HG03108 (cell line): Measurements from ENCODE around the gene TSPAN5.

Source experiments
- ATAC-seq: cut with Tn5 transposase; IDR thresholded peaks from one replicate; pipeline ENCODE4 v1.9.1; 2021; ENCODE audit warnings: moderate library complexity; ENCODE audit not compliant: unreplicated experiment

Gene TSPAN5

DNA sequence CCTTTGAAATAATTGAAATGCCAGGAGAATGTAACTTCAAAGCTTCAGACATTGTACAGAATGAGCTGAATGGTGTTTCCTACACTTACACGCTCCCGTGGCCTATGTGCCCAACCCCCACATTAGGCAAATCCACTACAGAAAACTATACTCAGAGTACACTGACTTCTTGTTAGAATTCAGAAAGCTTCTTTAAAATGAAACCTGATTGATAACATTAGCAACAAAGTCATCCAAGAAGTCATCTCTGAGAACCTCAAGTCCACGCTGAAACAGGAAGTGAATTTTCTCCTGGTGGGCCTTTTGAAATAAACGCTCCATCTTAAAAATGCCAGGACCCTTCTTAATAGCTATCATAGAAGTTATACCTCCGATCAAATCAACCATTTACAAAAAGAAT lies 136.3 kb downstream of the TSPAN5 start:
- ATAC-seq = no peak

DNA sequence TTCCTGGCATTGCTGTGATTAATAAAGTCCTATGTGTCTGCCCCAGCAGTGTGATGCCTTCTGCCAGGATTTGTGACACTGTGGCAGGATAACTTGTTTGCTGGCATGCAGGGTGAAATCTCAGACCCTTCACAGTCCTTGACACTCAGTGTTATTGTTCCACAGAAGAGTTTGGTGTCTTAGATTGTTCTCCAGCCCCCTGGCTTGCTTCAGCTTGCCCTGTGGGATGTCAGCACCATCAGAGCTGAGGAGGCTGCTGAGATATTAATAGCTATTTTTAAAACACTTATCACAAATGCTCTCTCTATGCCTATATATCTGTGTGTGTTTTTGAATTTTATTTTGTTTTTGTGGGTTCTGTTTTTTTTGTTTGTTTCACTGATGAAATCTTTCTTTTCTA lies 136.9 kb downstream of the TSPAN5 start:
- no peak for ATAC-seq

DNA sequence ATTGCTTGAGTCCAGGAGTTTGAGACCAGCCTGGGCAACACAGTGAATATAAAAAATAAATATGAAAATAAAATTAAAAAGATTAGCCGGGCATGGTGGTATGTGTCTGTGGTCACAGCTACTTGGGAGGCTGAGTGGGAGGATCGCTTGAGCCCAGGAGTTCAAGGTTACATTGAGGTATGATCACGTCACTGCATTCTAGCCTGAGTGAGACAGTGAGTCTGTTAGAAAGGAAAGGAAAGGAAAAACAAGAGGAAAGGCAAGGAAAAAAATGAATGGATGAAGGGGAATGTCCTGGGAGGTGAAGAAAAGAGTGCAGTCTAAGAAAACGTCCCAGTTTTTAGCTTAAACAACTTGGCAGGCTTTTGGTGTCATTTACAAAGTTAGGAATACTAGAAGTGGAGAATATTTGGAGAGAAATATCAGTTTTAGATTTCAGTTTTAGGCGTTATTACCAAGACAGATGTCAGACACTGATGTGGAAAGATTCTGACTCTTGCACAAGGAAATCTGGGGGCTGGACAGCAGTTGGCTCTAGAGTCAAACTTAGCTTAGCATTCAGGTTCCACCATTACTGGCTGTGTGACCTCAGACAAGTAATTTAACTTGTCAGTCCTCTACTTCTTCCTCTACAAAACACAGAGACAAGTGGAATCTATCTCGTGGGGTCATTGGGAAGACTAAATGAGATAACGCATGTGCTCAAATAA lies 139.0 kb downstream of the TSPAN5 start:
- ATAC-seq = no peak

DNA sequence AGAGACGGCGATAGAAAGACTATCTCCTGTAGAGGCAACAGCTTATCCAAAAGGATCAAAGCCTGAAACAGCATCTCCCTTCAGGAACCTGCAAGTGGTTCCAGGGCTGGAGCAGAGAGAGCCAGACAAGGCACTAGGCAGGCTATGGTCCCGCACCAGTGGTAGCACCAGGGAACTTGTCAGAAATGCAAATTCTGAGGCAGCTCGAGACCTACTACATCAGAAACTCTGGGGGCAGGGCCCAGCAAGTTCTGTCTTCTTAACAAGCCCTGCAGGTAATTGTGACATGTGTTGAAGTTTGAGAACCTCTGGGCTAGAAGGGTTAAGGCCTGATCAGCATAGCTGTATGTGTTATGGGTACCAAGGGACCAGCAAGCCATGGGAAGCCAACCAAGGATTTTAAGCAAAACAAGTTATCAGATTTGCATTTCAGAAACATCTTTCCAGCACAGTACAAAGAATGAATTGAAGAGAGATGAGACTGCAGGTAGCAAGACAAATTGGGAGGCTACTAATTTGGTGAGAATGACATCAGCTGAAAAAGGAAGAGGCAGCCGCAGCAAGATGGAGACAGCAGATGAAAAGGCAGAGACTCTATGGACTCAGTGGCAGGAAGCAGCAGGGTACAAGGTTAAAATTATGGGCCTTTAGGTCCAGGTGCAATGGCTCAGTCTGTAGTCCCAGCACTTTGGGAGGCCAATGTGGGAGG lies 139.7 kb downstream of the TSPAN5 start:
- peak; percentile 98 for ATAC-seq

DNA sequence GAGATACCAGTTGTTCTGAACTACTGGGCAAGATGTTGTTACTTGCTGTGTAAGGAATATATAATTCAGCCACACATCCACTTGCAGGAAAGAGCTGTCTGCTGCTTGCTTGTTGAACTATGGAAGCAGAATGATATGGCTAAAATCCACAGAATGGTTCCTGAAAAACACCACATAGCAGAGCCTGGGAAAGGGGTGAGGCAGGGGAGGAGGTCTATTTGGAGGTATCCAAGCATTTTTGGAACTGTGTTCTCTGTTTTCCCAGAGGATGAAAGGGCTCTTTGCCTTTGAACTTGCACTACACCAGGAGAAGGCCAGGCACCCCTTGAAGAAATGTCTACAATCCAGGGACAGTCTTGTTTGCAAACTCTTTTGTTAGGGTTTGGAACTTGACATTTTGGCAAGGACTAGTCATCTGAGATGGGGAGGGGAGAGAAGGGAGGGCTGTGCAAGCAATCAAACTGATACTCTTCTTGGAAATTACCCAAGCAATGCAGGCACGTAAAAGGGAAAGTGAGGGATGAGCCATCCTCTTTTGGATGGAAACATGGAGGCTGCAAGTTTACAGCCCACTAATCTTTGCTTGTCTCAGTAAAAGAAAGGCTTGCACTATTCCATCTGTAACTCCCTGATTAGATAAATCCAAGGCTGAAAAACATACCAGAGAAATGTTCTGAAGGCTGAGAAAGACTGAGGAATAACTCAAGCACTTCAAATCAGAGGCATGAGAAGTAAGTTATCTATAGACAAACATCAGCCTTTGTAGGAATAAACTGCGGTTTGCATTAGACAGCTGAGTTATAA lies 141.0 kb downstream of the TSPAN5 start:
- ATAC-seq = no peak

DNA sequence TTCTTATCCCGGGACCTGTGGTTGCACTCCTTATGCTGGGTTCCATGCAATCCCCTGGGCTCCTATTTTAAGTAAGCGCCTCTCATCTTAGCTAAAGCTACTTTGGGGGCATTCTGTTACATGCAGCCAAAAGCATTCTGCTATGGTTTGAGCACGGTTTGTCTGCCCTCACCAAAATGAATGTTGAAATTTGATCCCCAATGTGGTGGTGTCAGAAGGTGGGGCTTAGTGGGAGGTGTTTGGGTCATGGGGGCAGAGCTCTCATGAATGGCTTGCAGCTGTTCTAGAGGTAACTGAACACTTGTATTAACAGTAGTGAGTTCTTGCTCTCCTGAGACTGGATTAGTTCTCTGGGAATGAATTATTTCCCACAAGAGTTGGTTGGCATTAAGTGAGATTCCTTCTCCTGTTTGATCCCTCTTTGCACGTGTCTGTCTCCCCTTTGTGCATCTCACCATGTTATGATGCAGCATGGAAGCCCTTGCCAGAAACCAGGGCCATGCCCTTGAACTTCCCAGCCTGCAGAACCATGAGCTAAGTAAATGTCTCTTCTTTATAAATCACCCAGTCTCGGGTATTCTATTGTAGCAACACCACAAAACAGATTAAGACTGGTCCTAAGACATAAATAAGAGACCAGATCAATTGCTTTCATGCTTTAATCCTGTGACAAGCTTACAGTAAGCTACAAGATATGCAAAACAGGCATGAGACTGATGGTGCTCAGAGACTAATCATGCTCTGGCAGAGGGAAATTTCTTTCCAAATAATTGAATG lies 141.8 kb downstream of the TSPAN5 start:
- no peak for ATAC-seq

DNA sequence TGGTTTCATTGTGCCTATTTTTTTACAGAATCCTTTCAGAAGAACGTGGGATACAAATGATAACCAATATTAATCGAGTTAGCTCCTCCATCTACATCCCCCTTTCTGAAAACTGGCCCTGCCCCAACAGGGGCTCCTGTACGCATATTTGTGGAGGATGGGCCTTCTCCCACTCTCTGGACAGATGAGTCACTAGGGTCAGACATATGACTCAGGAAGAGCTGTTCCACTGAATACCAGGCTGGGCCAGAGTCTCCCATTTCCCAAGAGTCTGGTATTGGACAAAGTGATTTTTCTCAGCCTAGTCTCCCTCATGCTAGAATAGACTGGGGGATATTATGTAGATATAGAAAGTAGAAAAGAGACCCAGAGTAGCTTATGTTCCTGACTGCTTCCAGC lies 142.4 kb downstream of the TSPAN5 start:
- ATAC-seq = no peak

DNA sequence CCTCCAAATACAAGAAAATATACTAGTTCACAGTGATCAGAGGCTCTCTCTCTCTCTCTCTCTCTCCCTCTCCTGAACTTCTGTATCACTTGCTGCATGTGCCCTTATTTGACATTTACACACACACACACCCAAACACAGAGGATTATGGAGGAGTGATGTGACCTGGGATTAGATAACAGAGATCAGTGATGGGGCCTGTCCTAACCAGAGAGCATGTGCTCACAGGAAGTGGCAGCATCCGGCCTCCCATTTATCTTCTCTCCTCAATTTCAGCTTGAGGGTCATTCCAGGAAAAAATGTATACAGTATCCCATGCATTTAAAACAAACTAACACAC lies 143.0 kb downstream of the TSPAN5 start:
- ATAC-seq = no peak

DNA sequence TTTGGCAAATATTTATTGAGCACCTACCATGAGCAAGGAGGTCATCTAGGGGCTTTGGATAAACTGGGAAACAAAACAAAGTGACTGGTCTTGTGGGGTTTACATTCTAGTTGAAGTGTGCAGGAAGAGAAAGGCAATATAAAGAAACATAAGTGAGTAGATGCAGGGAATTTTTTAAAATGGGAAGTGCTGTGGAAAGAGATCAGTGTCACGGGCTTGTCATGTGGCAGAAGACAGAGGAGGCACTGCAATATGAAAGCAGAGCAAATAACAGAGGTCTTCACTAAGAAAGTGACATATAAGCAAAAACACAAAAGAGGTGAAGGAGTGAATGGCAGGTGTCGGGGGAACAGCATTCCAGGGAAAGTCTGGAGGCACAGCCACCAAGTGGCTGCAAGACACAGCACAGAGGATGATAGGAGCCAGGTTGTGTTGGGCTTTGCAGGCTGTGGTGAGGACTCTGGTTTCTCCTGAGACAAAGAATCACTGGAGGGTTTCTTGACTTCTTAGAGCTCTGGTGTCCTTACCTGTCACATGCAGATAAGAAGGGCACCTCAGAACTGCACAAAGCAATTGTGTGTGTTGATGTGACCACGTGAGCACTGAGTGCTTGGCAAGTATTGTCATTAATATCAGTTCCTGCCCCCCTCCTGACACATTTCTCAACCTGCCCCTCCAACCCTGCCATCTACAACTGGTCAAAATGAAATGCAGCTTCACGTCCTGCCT lies 143.5 kb downstream of the TSPAN5 start:
- ATAC-seq = no peak

DNA sequence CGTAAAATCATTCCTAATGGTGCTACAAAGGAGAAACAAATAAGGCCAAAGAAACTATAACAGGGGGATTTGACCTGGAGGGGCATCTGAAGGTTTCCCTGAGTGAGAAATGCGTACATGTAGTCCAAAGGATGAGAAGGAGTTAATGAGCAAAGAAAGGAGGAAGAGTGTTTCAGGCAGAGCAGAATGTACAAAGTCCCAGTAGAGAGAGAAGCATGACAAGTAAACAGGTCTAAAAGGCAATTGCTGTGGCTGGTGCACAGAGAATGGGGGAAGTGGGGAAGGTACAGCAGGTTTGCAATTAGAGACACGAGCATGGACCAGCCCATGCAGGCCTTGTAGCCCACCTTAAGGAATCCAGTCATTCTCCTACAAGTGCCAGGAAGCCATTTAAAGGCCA lies 145.5 kb downstream of the TSPAN5 start:
- ATAC-seq = no peak

DNA sequence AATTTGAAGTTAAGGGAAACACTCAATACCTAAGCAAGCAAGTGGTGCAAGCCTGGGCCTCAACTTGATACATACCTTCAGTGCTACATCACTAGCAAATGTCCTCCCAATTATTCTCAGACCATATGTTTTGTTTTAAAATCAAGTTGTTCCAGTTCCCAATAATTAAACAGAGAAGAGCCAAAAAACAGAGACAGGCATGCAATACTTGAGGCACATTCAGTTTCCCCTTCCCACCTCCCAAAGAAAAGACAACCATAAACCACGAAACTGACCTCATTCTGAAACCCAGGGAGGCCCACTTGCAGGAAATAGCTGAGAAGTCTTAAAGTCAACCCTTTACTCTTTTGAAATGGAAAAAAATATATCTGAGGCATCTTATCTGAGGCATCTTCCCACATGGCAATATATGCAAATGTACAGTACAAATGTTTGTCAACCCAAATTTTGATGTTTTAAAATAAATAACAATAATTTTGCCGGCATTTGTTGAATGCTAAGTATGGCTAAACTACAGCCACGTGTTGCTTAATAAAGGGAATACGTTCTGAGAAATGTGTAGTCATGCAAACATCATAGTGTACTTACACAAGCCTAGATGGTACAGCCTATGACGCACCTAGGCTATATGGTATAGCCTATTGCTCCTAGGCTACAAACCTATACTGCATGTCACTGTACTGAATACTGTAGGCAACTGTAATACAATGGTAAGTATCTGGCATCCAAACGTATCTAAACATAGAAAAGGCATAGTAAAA lies 147.5 kb downstream of the TSPAN5 start:
- no peak for ATAC-seq

DNA sequence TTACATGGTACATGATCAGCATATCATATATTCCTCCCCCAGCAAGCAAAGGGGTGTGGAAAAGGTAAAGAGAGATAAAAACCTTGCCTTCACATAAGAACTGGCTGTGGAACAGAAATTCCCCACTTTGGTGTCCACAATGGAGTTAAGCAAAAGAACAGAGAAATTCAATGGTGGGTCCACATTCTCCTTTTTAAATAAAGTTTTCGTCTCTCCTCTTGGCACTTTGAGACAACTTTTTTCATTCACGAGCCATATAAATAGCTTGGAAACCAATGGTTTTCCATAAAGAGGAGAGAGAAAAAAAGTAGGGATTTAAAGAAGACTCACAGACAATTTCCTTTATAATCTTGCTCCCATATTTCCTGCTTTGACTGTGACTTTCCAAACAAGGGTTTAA lies 148.1 kb downstream of the TSPAN5 start:
- ATAC-seq = no peak

DNA sequence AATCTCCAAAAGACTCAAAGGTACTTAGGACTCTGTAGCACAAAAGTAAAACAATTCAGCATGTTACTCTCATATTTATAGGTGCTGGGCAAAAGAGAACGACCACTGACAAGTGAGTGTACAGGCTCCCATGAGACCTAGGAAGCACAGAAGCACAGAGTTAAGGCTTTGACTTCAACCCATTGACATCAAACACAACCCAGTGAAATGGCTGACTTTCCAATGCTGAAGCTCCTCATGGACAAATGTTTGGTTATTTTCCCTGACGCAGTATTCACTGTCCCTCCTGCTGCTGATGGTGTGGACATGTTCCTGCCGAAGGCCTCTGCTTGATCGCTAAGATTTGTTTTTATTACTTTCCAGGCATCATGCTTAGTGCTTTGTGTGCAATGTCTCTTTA lies 148.7 kb downstream of the TSPAN5 start:
- ATAC-seq = no peak

DNA sequence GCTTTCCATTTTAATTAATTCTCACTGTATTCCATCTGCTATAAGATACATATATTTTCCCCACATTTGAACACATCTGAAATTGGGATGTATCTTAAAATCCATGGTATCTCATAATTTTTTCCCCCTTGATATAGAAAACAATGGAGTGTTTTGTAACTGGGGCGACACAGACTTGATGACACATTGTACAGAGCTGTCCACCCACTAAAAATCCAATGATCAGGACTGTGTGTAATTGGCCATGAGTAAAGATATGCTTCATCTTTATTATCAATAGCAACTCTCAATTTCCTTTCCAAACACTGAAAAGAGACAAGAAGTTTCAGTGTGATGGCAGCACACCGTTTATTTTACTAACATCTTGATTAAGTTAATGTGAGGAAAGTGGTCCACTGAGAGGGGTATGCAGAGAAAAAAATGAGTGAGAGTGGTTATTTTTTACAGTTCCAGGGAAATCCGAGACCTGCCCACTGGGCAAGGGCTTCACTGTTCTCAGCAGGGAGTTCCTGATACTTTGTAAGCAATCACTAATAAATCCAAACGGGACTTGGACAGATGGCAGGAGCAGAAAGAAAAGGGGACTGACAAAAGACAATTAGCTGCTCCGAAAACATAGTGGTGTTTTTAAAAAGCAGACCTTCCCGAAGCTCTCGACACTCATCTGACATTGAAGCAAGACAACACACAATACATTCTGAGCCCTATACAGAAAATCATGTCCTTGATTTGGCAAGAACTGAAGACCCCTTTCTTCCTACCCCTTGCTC lies 149.4 kb downstream of the TSPAN5 start:
- ATAC-seq = no peak

DNA sequence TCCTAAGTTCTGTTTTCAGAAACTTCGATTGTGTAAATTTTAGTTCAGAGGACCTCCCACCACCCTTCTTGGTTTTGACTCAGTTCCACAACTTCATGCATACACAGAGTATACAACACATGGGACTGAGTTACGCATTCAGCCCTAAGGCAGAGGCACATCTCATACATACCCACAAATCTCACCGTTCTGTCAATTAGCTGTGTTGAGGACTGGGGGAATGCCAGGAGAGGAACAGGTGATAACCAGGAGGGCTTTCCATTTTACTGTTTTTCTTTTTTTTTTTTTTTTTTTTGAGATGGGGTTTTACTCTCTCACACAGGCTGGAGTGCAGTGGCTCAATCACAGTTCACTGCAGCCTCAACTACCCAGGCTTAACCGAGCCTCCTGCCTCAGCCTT lies 150.2 kb downstream of the TSPAN5 start:
- ATAC-seq = no peak

DNA sequence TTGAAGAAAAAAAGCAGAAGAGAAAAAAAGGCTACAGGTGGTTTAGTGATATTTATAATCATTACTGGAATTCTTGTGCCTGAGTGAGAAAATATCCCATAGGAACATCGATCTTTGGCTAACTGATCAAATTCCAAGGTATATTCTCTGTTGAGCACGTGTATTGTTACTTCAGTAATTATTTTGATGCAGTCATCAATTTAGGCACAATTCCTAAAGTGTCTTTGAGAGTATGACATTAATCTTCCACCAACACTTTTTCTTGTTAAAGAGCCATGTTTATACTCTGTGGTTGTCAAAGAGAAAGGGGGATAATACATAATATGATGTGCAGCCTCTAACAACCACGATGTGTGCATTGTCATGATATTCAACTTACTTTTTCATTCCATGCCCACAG lies 151.1 kb downstream of the TSPAN5 start:
- no peak for ATAC-seq

DNA sequence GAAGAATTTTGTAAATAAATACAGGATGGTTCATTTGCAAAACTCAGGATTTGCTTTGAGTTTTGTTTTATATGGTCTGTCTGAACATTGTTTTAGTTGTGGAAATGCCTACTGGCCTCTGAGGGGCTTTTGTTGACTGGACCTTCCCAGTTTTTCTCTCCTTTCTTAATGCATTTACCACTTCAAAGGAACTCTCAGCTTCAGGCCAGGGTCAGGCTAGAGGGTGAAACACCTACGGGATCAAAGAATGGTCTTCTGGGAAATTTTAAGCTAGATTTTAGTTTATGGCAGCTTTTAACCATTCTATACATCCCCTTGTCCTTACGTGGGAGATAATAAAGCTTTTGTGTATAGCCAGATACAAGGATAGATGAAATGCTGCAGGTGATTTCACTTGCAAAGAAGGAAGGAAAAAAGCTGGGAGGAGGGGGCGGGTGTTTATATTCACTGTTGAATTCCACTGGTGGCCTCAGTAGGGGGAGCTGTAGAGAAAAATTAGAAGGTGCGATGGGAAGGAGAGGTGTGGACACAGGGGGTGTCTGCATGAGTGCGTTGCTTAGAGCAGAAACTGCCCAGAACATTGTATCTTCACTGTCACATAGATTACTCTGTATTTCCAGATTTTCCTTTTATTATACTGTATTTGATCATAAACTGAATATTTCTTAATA lies 151.8 kb downstream of the TSPAN5 start:
- no peak for ATAC-seq

DNA sequence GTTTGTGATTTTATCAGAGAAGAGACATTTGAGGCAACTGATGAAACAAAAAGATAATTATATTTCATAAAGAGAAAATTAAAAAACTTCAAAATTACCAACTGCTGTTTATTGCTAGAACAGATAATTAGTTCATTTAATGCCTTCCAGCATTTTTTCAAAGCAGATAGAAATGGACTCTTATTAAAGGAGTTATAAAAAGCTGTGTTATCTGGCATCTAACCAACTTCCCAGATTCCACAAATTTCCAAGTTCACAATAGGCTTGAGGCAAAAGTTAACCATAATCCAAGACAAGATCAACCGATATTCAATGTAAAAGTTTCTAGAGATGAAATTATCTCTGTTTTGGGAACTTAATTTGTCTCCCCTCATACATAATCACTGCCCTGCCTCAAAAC lies 152.4 kb downstream of the TSPAN5 start:
- ATAC-seq = no peak

DNA sequence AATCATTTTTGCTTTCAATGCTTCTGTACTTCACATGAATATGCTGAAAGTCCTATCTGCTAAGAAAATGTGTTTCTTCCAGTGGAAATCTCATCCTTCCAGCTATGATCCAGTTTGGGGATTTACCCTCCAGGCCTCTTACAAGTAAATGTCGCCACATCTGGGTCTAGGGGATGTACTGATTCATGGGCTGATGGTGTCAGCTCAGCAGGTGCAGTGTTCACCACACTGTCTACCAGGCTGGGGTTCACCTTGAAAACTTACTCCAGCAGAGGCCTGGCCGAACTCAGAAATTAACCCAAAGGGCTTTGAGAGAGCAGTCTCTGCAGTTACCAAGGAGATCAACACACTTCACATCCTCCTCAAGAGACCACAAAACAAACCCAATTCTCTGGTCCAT lies 154.3 kb downstream of the TSPAN5 start:
- ATAC-seq = no peak
